A549 (cell line): Measurements from ENCODE around the gene PIK3C2B.

Experiments
- CEBPB ChIP-seq, 2 experiments: fragments of >200 bp in 1 of 2; sonication (Bioruptor Twin) in 1 of 2; formaldehyde crosslinking in 1 of 2; IDR thresholded peaks; 2 replicates each; pipeline ENCODE4 v1.6.1; 2012 to 2016
- CTCF ChIP-seq: fragments of >200 bp; sonication (Bioruptor Twin); formaldehyde crosslinking; IDR thresholded peaks from 3 replicates; pipeline ENCODE4 v1.5.1; 2016
- HOXA7 ChIP-seq: fragments of 250-450 bp; sonication (Bioruptor Pico); IDR thresholded peaks from 2 replicates; pipeline ENCODE4 v1.5.0; 2020; ENCODE audit warnings: mild to moderate bottlenecking, moderate library complexity
- KDM1A ChIP-seq: fragments of 200-600 bp; sonication (generic); IDR thresholded peaks from 2 replicates; pipeline ENCODE4 v1.6.1; 2016; ENCODE audit warnings: low read depth, mild to moderate bottlenecking
- MAZ ChIP-seq: fragments of 150-350 bp; IDR thresholded peaks from 2 replicates; pipeline ENCODE4 v1.6.1; 2014; ENCODE audit warnings: antibody characterized with exemption, low read depth, low read length, borderline replicate concordance
- POLR2A ChIP-seq: IDR thresholded peaks from 2 replicates; pipeline ENCODE4 v1.6.1; 2012; ENCODE audit warnings: mild to moderate bottlenecking, low read length
- SMC3 ChIP-seq: fragments of >200 bp; sonication (Bioruptor Twin); formaldehyde crosslinking; IDR thresholded peaks from 3 replicates; pipeline ENCODE4 v1.6.1; 2018; ENCODE audit warnings: inconsistent platforms

GRCh38 chr1:204493984-204494280 lies 673 bp downstream of the PIK3C2B start:
- no peak for TF ChIP-seq CTCF
- no peak for TF ChIP-seq KDM1A
- no peak for TF ChIP-seq POLR2A
- TF ChIP-seq SMC3 = no peak
- TF ChIP-seq HOXA7 (CRISPR knock-in tag) = no peak
- no peak for TF ChIP-seq CEBPB (IDR thresholded peaks at IDR 0.05)
- TF ChIP-seq MAZ = no peak
